ENCODE results near the gene CREBL2.

The CREBL2 gene

DNA sequence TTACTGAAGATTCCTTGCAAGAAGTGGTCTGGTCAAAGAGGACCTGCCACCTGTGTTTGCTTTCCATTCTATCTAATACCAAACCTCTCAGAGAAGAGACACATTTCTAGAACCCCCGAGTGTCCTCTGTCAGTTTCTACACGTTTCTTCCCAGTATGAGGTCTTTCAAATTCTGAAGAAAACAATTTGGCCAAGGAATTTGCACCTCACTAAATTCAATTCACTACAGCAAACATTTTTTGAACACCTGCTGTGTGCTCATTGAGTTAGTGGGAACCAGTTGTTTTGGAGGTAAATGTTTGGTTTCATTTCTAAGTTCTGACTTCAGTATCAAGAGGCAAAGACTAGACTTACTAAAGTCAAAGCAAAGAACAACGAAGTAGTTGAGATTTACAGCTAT lies 64.9 kb downstream of the CREBL2 start:
- no peak for DNase-seq (ENCODE audit: low read depth, low spot score)

DNA sequence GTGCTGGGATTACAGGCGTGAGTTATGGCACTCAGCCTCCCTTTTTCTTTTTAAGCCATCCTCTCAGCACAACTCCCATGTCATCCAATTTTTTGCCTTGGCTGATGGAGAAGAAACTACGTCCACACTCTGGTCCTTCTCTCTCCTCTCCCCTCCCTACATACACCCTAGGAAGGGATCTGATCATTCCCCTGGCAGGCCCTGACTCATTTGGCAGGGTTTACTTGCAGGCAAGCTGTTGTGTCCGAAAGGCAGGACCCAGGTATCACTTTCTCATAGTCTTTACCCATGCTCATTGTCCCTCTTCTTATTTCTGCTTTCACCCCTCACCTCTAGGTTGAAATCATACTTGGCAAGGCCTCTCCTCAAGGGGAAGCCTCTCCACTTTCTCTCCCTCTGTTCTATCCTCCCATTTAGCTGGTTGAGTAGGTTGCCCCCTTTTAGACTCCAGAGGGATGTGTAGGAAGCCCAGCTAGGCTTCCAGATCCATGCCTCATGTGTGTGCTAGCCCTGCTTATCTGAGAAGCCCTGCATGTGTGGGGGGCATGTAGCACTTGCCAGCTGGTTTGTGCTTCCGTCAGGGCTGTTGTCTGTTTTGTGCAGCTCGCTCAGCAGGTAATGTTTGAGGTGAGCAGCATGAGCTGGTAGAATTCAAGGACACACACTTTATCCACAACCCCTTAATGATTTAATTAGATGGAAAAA lies 69.5 kb downstream of the CREBL2 start:
- no peak for DNase-seq (ENCODE audit: low read depth, low spot score)

DNA sequence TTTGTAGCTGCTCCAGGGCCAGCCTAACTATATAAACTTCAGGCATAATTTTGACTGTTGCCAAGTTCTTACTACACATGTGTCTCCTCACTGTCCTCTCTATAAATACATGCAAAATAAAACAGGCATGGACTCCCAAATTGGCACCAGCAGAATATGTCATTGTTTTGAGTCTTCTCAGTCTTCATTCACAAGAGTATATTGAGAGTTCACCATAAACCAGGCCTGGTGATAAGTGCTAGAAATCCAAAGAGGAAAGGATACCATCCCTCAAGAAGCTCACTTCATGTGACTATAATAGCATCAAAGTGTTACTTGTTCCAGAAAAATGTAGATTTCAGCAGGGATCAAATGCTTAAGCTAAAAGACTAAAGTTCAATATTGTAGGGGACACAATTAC lies 70.6 kb downstream of the CREBL2 start:
- no peak for DNase-seq (ENCODE audit: low read depth, low spot score)

DNA sequence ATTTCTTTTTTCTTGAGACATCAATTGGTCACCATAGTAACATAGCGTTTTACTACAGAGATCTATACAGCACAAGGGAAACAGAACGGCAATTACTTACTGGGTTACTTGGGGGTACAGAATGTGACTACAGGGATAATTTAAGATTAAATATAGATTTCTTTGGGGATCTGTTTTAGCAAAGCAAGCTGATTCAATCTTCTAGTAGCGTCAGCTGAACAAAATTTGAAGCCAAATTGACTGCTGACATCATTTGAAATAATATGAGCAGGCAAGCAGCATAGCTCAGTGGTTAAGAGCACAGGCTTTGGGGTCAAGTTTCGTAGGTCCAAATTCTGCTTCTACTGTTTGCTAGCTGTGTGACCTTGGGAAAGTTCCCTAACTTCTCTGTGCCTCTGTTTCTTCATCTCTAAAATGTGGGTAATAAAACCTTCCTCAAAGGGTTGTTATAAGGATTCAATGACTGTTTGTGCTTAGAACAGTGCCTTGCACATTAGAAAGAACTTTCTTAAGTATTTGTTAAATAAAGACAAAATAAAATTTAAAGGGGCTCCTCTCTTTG lies 71.5 kb downstream of the CREBL2 start:
- DNase-seq (ENCODE audit: low read depth, low spot score) = no peak

DNA sequence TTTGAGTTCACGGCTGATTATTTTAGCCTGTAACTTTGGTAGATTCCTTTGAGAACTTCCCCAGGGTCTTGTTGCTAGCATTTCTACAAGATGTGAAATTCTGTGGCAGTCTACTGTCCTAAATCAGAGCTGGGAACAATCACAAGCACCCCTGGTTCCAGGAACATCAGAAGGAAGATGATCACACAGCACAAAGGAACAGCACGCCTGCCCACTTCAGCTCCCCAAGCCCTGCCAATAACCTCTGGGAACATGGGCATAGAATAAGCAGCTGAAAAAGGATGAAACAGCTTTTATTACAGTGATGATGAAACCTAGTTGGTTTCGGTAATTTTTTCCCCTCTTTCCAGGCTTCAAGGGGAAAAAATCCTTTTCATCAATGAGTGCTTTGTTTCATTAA lies 72.0 kb downstream of the CREBL2 start:
- DNase-seq (ENCODE audit: low read depth, low spot score) = no peak

DNA sequence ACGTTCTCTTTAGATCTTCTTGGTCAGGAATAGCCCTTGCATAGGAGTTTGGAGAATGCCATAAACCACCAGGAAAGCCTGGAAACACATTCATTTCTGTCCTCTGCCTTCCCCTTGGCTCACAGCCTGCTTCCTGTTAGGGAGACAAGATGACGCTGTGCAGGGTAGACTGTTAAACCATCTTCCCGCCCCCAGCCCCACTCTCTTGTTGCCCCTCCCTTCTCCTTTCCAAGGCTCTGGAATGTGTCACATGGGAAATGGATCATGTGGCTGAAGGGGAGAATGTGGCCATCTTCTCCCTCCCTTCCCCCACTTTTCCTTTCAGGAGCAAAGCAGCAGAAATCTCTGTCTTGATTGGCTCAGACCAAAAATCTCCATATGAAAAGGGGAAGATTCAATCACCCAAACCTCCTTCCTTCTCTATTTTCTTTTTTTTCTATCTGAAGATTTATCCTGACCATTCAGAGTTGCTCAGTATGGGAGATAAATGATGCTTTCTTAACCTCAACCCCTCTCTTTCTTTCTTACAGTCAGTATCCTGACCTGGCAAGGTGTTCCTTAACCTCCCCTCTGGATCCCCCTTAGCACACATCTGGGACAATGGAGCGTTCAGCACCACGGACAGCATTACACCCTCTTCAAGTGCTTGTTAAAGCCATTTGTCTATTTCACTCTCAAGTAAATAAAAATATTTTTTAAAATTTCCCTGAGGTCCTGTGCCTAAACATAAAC lies 72.9 kb downstream of the CREBL2 start:
- DNase-seq (ENCODE audit: low read depth, low spot score) = no peak

DNA sequence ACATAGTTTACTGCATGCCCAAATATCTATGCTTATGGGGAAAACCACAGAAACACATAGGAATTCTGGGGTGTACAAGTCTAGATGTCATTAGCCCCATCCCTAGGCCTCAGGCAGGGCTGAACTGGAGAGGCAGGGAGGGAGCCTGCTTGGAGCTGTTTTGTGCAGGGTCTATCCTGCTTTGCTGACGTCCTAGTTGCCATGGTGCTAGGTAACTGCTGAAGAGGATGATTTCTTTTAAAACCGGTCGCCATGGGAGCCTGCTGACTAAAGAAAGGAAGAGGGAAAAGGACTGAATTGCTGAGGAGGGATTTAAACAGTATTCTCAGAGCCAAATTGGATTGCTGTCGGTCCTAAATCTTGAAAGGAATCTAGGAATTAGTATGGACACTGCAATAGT lies 73.6 kb downstream of the CREBL2 start:
- DNase-seq (ENCODE audit: low read depth, low spot score) = no peak

DNA sequence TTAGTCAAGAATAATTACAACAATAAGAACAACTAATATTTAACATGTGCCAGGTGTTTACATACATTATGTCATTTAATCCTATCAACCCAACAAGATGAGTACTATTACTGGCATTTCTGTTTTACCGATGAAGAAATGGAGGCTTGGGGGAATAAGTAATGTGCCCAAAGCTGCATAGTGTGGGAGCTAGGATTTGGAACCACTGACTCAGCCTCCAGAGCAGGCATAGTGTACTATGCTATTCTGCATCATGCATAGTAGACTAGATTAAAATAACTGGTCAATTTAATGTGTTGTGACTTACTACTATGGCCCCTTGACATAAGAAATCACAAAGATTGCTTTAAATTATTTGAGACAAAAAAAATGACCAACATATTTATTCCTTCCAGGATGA lies 74.8 kb downstream of the CREBL2 start:
- DNase-seq (ENCODE audit: low read depth, low spot score) = no peak

DNA sequence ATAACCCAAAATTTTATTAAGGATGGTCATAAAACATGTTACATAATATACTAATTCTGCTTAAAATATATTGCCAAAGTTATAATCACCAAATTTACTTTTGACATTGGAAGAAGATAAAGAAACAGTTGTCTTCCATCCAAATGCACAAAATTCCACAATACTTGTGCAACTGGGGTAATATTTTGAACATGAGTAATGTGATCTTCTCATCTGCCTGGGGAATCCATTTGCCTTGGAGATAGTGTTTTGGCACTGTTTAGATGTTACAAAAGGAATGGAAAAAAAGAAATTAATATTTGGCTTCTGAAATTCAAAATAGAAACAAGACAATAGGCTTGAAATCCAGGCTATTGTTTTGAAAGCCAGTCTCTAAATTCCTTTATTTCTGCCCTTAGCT lies 75.2 kb downstream of the CREBL2 start:
- no peak for DNase-seq (ENCODE audit: low read depth, low spot score)

DNA sequence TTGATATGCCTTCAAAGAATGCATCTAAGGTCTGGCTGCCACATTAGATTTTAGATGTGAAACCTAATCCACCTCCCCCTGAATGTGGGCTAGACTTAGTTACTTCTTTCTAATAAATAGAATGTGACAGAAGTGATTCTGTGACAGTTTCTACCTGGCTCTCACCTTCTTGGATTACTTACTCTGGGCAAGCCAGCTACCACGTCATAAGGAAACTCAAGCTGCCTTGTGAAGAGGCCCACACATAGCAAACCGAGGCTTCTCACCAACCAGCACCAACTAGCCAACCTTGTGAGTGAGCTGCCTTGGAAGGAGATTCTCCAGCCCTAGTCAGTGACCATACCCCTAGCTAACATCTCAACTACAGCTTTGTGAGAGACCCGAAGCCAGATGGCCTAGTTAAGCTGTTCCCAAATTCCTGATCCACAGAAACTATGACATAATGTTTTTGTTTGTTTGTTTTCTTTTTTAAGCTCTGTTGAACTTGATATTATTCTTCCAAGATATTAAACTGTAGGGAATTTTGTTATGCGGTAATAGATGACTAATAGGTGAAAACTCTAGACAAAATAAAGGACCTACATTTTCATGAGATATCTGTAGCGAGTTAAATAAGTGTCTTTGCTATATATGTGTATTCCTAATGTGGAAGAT lies 78.1 kb downstream of the CREBL2 start:
- DNase-seq (ENCODE audit: low read depth, low spot score) = no peak

DNA sequence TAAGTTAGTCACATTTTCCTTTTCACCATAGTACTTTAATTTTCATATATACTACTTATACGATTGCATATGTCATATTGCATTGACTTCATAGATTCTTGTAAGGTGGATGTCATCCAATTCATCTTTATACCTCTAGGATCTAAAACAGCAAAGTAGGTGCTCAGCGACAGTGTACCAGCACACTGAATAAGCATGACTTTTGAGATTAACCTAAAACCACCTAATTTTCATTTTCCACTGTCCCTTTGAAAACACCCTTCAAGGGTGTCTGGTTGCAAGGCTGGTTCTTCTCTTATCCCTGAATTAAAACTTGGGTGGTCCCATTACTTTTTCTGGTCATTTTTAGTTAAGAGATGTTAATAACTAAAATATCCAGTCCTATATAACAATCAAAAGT lies 79.9 kb downstream of the CREBL2 start:
- no peak for DNase-seq (ENCODE audit: low read depth, low spot score)

DNA sequence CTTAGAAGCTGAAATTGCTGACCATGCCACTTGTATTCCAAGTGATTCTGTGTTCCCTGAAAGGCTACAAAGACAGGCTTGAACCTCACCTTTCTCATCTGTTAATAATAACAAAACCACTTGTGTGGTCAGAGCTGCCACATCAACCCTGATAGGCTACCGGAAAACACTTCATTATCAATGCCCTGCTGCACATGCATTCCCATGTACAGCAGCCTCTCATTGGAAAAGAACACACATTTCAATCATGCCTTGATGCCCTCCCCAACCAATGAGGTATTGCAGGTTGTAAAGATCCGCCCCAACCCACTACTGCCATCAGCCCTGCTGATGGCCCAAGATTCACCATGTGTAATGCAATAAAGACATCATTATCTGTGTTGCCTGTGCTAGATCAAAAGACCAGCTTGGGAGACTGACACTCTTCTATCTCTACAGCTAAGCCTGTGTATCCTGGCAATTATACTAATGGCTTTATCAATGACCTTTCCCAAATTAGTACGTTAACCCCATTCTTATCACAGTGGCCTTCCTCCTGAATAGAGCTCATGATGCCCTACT lies 81.5 kb downstream of the CREBL2 start:
- DNase-seq (ENCODE audit: low read depth, low spot score) = no peak
